GM23248 (cell line): ENCODE measurements around the gene CDR2L. TPM values are rescaled to one million over a fixed set of nuclear protein-coding genes. Genes with fewer than 3 reads are reported as not detected.

Experiments used
- DNase-seq: peaks from one replicate; pipeline ENCODE4 v3.0.0-alpha.2; 2015
- H2AFZ ChIP-seq: fragments of 200-600 bp; sonication (generic); 2 replicates; pipeline ENCODE4 v1.6.1; 2016; ENCODE audit warnings: antibody characterized with exemption
- H3F3A ChIP-seq: fragments of 200-600 bp; sonication (generic); 2 replicates; pipeline ENCODE4 v1.6.1; 2016; ENCODE audit warnings: mild to moderate bottlenecking, antibody characterized with exemption, mixed run types; ENCODE audit not compliant: insufficient read depth
- H3K27ac ChIP-seq: fragments of 200-600 bp; sonication (generic); 2 replicates; pipeline ENCODE4 v1.5.1; 2016; ENCODE audit warnings: mild to moderate bottlenecking
- H3K27me3 ChIP-seq: fragments of 200-600 bp; sonication (generic); replicated peaks from 2 replicates; pipeline ENCODE4 v1.6.1; 2016; ENCODE audit warnings: mild to moderate bottlenecking; ENCODE audit not compliant: insufficient read depth
- H3K36me3 ChIP-seq: fragments of 200-600 bp; sonication (generic); 2 replicates; pipeline ENCODE4 v1.6.1; 2016; ENCODE audit warnings: low read depth, mild to moderate bottlenecking
- H3K4me1 ChIP-seq: fragments of 200-600 bp; sonication (generic); 2 replicates; pipeline ENCODE4 v1.6.1; 2016; ENCODE audit warnings: mild to moderate bottlenecking; ENCODE audit not compliant: insufficient read depth
- H3K4me2 ChIP-seq: fragments of 200-600 bp; sonication (generic); one replicate; pipeline ENCODE4 v1.6.1; 2016; ENCODE audit warnings: mild to moderate bottlenecking; ENCODE audit not compliant: unreplicated experiment
- H3K4me3 ChIP-seq: fragments of 200-600 bp; sonication (generic); 2 replicates; pipeline ENCODE4 v1.5.1; 2016; ENCODE audit warnings: mild to moderate bottlenecking
- H3K79me2 ChIP-seq: fragments of 200-600 bp; sonication (generic); 2 replicates; pipeline ENCODE4 v1.6.1; 2016; ENCODE audit warnings: mild to moderate bottlenecking; ENCODE audit not compliant: insufficient read depth
- H3K9ac ChIP-seq: fragments of 200-600 bp; sonication (generic); 2 replicates; pipeline ENCODE4 v1.6.1; 2016; ENCODE audit warnings: mild to moderate bottlenecking
- H3K9me2 ChIP-seq: fragments of 200-600 bp; sonication (generic); 2 replicates; pipeline ENCODE4 v1.6.1; 2016; ENCODE audit warnings: mixed run types, mild to moderate bottlenecking, moderate library complexity; ENCODE audit not compliant: insufficient read depth
- H3K9me3 ChIP-seq: fragments of 200-600 bp; sonication (generic); one replicate; pipeline ENCODE4 v1.6.1; 2017; ENCODE audit warnings: low read depth
- H4K20me1 ChIP-seq: fragments of 200-600 bp; sonication (generic); 2 replicates; pipeline ENCODE4 v1.6.0; 2016; ENCODE audit not compliant: insufficient read depth
- EZH2 ChIP-seq: fragments of 200-600 bp; sonication (generic); IDR thresholded peaks from 2 replicates; pipeline ENCODE4 v1.6.1; 2018; ENCODE audit warnings: antibody characterized with exemption, mild to moderate bottlenecking; ENCODE audit not compliant: insufficient read depth, poor library complexity, severe bottlenecking
- EZH2phosphoT487 ChIP-seq: fragments of 200-600 bp; sonication (generic); IDR thresholded peaks from 2 replicates; pipeline ENCODE4 v1.6.1; 2018; ENCODE audit warnings: antibody characterized with exemption, moderate library complexity, mild to moderate bottlenecking, low read depth; ENCODE audit not compliant: insufficient read depth
- WGBS, 2 experiments: methylation state at CpG; one replicate each; pipeline ENCODE4 v1.1.6; 2015 to 2017; ENCODE audit warnings: low lambda C conversion rate in 2 of 2, low coverage in 1 of 2; ENCODE audit errors: missing lambda C conversion rate in 2 of 2; 5-methylcytosine and 5-hydroxymethylcytosine counted together
- in situ Hi-C: fragments of 300-500 bp; cut with MboI; formaldehyde crosslinking; loops from 2 replicates; pipeline ENCODE4 v1.15.0; 2020
- polyA plus RNA-seq: library from polyadenylated mRNA; unstranded; fragments of >200 nt; fragmentation: Nextera tagmentation; extraction: Ambion mirVana; gene quantifications from 2 replicates; pipeline ENCODE4 v1.2.1, GENCODE V29; 2016
- total RNA-seq: library from RNA; depleted of rRNA; stranded (reverse); fragments of >200 nt; shearing (Covaris generic); gene quantifications from 2 replicates; pipeline ENCODE4 v1.2.3, GENCODE V29; 2014

The CDR2L gene
- total and polyA plus RNA-seq, 2 experiments from 2014 or later = 18.0 to 23.9 TPM

DNA sequence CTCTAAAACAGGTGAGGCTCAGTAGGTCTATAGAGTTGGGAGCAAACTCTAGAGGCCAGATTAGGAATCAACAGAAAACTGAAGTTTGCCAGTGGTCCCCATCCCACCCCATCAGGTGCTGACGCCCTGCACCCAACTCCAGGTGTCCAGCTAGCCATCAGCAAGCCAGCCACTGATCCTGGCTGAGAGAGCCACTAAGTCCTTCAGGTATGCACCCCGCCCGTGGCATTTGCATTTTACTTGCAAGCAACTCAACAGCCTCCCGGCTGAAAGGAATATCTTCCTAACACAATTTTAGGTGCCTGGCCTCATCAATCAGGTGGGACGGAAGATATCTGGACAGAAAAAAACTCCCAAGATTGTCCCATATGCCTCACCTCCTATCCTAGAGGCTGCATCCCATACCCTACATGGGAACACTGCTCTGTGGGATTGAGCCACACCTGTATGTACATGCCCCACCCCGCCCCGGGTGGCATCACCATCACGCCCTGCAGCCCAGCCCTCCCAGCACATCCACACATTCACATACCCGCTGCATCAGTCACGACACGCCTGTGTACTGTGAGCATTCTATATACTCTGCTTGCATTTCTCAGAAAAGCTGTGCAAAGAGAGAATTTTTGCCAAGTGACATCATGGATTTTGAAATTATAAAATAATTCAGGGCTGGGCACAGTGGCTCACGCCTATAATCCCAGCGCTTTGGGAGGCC lies 43.5 kb upstream of the CDR2L start:
- peak; percentile 25 for DNase-seq
- Histone ChIP-seq H3K9me3 (no peaks in the 10 kb centered on the region), H3K4me1 (no peaks in the 10 kb centered on the region), H3F3A (no peaks in the 10 kb centered on the region), H3K27ac (no peak overlapping the region), H3K79me2 (no peaks in the 10 kb centered on the region), H3K4me3 (no peak overlapping the region), H3K4me2 (no peak overlapping the region), H4K20me1 (no peaks in the 10 kb centered on the region), H3K9me2 (no peaks in the 10 kb centered on the region), H2AFZ (no peak overlapping the region), H3K36me3 (no peaks in the 10 kb centered on the region), H3K27me3 (peaks cover 45% of the 10 kb centered on the region), H3K9ac (no peak overlapping the region)
- no peak for TF ChIP-seq EZH2
- no peak for TF ChIP-seq EZH2phosphoT487
- in situ Hi-C loops = no loop called here
- WGBS, 2 experiments = 33 to 39% methylated on average over 13 of the region's 13 CpGs

- no peak for DNase-seq
- Histone ChIP-seq H3K27me3 (peaks cover 44% of the 10 kb centered on the region), H3K27ac (no peak overlapping the region), H2AFZ (no peak overlapping the region), H4K20me1 (no peaks in the 10 kb centered on the region), H3K36me3 (no peaks in the 10 kb centered on the region), H3K9ac (no peak overlapping the region), H3K4me1 (no peaks in the 10 kb centered on the region), H3K79me2 (no peaks in the 10 kb centered on the region), H3K9me2 (no peaks in the 10 kb centered on the region), H3F3A (no peaks in the 10 kb centered on the region), H3K4me3 (no peak overlapping the region), H3K9me3 (no peaks in the 10 kb centered on the region), H3K4me2 (no peak overlapping the region)
- TF ChIP-seq EZH2 (no peak), EZH2phosphoT487 (no peak)
- in situ Hi-C loops = no loop called here
- WGBS, 2 experiments = 31 to 34% methylated on average over 6 of the region's 6 CpGs
Measured at GRCh38 chr17:74945543-74945942, 41.9 kb upstream of the CDR2L start.

DNA sequence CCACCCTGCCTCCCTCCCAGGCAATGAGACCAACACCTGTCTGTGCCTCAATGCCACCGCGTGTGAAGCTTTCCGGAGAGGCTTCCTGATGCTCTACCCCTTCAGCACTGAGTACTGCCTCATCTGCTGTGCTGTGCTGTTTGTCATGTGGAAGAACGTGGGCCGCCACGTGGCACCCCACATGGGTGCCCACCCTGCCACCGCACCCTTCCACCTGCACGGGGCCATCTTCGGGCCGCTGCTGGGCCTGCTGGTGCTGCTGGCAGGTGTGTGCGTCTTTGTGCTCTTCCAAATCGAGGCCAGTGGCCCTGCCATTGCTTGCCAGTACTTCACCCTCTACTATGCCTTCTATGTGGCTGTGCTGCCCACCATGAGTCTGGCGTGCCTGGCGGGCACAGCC lies 40.8 kb upstream of the CDR2L start:
- Histone ChIP-seq H3K4me1 (no peaks in the 10 kb centered on the region), H3K9me3 (no peaks in the 10 kb centered on the region), H3K4me3 (no peak overlapping the region), H3K9me2 (no peaks in the 10 kb centered on the region), H4K20me1 (no peaks in the 10 kb centered on the region), H2AFZ (no peak overlapping the region), H3K79me2 (no peaks in the 10 kb centered on the region), H3K9ac (no peak overlapping the region), H3F3A (no peaks in the 10 kb centered on the region), H3K4me2 (no peak overlapping the region), H3K27ac (no peak overlapping the region), H3K36me3 (no peaks in the 10 kb centered on the region), H3K27me3 (peaks cover 44% of the 10 kb centered on the region)
- TF ChIP-seq EZH2phosphoT487 (no peak), EZH2 (no peak)
- in situ Hi-C loops = no loop called here
- WGBS, 2 experiments = 70 to 77% methylated on average over 13 to 14 of the region's 14 CpGs
- no peak for DNase-seq

DNA sequence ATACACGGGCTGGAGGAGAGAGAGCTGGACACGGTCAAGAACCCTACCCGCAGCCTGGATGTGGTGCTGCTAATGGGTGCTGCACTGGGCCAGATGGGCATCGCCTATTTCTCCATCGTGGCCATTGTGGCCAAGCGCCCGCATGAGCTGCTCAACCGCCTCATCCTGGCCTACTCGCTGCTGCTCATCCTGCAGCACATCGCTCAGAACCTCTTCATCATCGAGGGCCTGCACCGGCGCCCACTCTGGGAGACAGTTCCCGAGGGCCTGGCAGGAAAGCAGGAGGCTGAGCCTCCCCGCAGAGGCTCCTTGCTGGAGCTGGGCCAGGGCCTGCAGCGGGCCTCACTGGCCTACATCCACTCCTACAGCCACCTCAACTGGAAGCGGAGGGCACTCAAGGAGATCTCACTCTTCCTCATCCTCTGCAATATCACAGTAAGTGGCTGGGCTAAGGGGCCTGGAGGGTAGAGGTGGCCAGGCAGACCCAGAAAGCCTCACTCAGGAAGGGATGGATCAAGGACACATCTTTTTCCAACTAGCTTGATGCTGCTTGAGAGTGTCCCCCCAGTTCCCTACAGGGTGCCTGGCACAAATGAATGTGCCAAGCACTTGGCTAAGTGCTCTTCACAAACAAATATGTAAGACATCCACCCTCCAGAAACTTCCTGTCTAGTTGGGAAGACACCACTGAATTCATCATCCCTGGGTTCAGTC lies 40.2 kb upstream of the CDR2L start:
- no peaks in the 10 kb centered on the region for H3K9me2 ChIP-seq
- WGBS, 2 experiments = 75 to 77% methylated on average over 17 of the region's 17 CpGs
- peaks cover 44% of the 10 kb centered on the region for H3K27me3 ChIP-seq
- no peaks in the 10 kb centered on the region for H4K20me1 ChIP-seq
- no peaks in the 10 kb centered on the region for H3K4me1 ChIP-seq
- no peaks in the 10 kb centered on the region for H3K9me3 ChIP-seq
- in situ Hi-C loops = no loop called here
- no peak overlapping the region for H3K9ac ChIP-seq
- H3K79me2 ChIP-seq = no peaks in the 10 kb centered on the region
- no peak overlapping the region for H2AFZ ChIP-seq
- H3F3A ChIP-seq = no peaks in the 10 kb centered on the region
- H3K4me2 ChIP-seq = no peak overlapping the region
- no peak overlapping the region for H3K27ac ChIP-seq
- no peak for DNase-seq
- TF ChIP-seq EZH2 (no peak), EZH2phosphoT487 (no peak)
- H3K4me3 ChIP-seq = no peak overlapping the region
- no peaks in the 10 kb centered on the region for H3K36me3 ChIP-seq
